GM08714 (cell line): ENCODE data around the gene HS6ST2.
"Not testable (repeated sequence)": the region's sequence is repeated elsewhere in the genome, so short reads cannot be mapped to it uniquely, and the experiment has no call there.

ENCODE experiments used
- H3K4me3 ChIP-seq: fragments of 200-500 bp; sonication (Bioruptor generic); 2 replicates; pipeline ENCODE4 v1.5.1; 2014; ENCODE audit warnings: mild to moderate bottlenecking, low read length, inconsistent platforms
- ZNF274 ChIP-seq: IDR thresholded peaks from 2 replicates; pipeline ENCODE4 v1.6.1; 2012; ENCODE audit warnings: mild to moderate bottlenecking, low read depth, low read length

Gene HS6ST2

GRCh38 chrX:132958091-132958703 is at the start of gene HS6ST2:
HS6ST2 (minus strand) TSS chrX:132958629.
- no peak for TF ChIP-seq ZNF274
- no peak within 1 kb of the TSS for H3K4me3 ChIP-seq

GRCh38 chrX:133007458-133007857 is 49.0 kb upstream of the HS6ST2 start:
- no peak overlapping the region for H3K4me3 ChIP-seq
- TF ChIP-seq ZNF274, result no peak

GRCh38 chrX:133005616-133006015 is 47.2 kb upstream of the HS6ST2 start:
- no peak for TF ChIP-seq ZNF274
- H3K4me3 ChIP-seq, result no peak overlapping the region

- no peak for TF ChIP-seq ZNF274
- no peak overlapping the region for H3K4me3 ChIP-seq
Measured at GRCh38 chrX:133005042-133005441, 46.6 kb upstream of the HS6ST2 start.

- TF ChIP-seq ZNF274, result no peak
- H3K4me3 ChIP-seq, result no peak overlapping the region
Measured at GRCh38 chrX:132999209-132999608, 40.8 kb upstream of the HS6ST2 start.

- TF ChIP-seq ZNF274, result no peak
Measured at GRCh38 chrX:132990835-132991234, 32.4 kb upstream of the HS6ST2 start.

GRCh38 chrX:132986556-132986955 is 28.1 kb upstream of the HS6ST2 start:
- H3K4me3 ChIP-seq, result no peak overlapping the region
- TF ChIP-seq ZNF274, result no peak

More at GRCh38 chrX:132990835-132991234, 32.4 kb upstream of the HS6ST2 start:
- no peak overlapping the region for H3K4me3 ChIP-seq

- H3K4me3 ChIP-seq, result no peak overlapping the region
- TF ChIP-seq ZNF274, result no peak
Measured at GRCh38 chrX:132984058-132984650, 25.7 kb upstream of the HS6ST2 start.

GRCh38 chrX:132983496-132983895 is 25.1 kb upstream of the HS6ST2 start:
- no peak for TF ChIP-seq ZNF274

GRCh38 chrX:132980035-132980434 is 21.6 kb upstream of the HS6ST2 start:
- not testable (repeated sequence) for H3K4me3 ChIP-seq

More at GRCh38 chrX:132983496-132983895, 25.1 kb upstream of the HS6ST2 start:
- no peak overlapping the region for H3K4me3 ChIP-seq

GRCh38 chrX:132968296-132968949 is 10.0 kb upstream of the HS6ST2 start:
- no peak for TF ChIP-seq ZNF274
- H3K4me3 ChIP-seq, result no peak overlapping the region

GRCh38 chrX:132967049-132967448 is 8.6 kb upstream of the HS6ST2 start:
- H3K4me3 ChIP-seq, result no peak overlapping the region
- TF ChIP-seq ZNF274, result no peak

GRCh38 chrX:132965461-132965860 is 7.0 kb upstream of the HS6ST2 start:
- no peak for TF ChIP-seq ZNF274
- H3K4me3 ChIP-seq, result no peak overlapping the region

- no peak for TF ChIP-seq ZNF274
- H3K4me3 ChIP-seq, result no peak overlapping the region
Measured at GRCh38 chrX:132961511-132961910, 3.1 kb upstream of the HS6ST2 start.
